ENCODE data around the gene SNAI1.
A peak's percentile ranks its signal among the peaks of the same experiment; 100 is the strongest.

SNAI1 gene

DNA sequence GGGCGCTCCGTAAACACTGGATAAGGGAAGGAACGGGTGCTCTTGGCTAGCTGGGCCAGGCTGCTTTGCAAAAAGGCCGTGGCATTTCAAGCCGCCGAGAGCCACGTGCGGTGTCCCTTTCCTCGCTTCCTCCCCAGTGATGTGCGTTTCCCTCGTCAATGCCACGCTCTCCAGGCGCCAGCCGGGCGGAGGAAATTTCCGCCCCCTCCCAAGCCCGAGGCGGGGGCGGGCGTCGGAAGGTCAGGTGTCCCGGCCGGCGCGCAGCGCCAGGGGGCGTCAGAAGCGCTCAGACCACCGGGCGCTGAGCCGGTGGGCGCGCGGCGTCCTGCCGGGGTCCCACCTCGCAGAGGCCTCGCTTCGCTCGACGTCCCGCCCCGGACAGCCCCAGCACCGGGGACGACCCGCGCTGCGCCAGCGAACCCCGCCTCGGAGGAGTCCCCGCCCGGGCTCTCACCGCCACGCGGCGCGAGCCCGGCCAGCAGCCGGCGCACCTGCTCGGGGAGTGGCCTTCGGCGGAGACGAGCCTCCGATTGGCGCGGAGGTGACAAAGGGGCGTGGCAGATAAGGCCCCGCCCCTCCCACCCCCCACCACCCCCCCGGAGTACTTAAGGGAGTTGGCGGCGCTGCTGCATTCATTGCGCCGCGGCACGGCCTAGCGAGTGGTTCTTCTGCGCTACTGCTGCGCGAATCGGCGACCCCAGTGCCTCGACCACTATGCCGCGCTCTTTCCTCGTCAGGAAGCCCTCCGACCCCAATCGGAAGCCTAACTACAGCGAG, at the start of gene SNAI1:
TSS of gene SNAI1 (plus strand) at position 635 of the 777 bp plus-strand sequence. CDS start at position 715, 80 bp downstream.
- Mint-ChIP-seq H3K4me1 (peaks cover 63% of the 10 kb centered on the region), H3K27me3 (ENCODE audit: low read depth) (peaks cover 32% of the 10 kb centered on the region), H3K27ac (peak within 1 kb of the TSS; percentile 55 to 77 (median 70)), H3K36me3 (ENCODE audit: low read depth) (peaks cover 28% of the 10 kb centered on the region), H3K9me3 (no peaks in the 10 kb centered on the region), H3K4me3 (peak within 1 kb of the TSS; percentile 96 to 100 (median 97))
- TF ChIP-seq, protein P1, sequence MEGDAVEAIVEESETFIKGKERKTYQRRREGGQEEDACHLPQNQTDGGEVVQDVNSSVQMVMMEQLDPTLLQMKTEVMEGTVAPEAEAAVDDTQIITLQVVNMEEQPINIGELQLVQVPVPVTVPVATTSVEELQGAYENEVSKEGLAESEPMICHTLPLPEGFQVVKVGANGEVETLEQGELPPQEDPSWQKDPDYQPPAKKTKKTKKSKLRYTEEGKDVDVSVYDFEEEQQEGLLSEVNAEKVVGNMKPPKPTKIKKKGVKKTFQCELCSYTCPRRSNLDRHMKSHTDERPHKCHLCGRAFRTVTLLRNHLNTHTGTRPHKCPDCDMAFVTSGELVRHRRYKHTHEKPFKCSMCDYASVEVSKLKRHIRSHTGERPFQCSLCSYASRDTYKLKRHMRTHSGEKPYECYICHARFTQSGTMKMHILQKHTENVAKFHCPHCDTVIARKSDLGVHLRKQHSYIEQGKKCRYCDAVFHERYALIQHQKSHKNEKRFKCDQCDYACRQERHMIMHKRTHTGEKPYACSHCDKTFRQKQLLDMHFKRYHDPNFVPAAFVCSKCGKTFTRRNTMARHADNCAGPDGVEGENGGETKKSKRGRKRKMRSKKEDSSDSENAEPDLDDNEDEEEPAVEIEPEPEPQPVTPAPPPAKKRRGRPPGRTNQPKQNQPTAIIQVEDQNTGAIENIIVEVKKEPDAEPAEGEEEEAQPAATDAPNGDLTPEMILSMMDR (IDR thresholded peaks at IDR 0.05; ENCODE audit: unreplicated experiment in 3 of 3), result peak; percentile 59 to 87 (median 61)

- TF ChIP-seq, protein P1 (IDR thresholded peaks at IDR 0.05; ENCODE audit: unreplicated experiment in 3 of 3), result no peak
- H3K4me1 Mint-ChIP-seq, result peaks cover 35% of the 10 kb centered on the region
- H3K27me3 Mint-ChIP-seq (ENCODE audit: low read depth), result peaks cover 3% of the 10 kb centered on the region
- H3K4me3 Mint-ChIP-seq, result peak overlapping the region; percentile 99 to 100 (median 99)
- H3K36me3 Mint-ChIP-seq (ENCODE audit: low read depth), result peaks cover 8% of the 10 kb centered on the region
- peak overlapping the region in 1 of 3 experiments; percentile 99 for H3K27ac Mint-ChIP-seq
- no peaks in the 10 kb centered on the region for H3K9me3 Mint-ChIP-seq
Measured at GRCh38 chr20:49935746-49936152, 47.0 kb upstream of the SNAI1 start.

GRCh38 chr20:49936153-49937026, 46.4 kb upstream of the SNAI1 start, which contains the start of gene RNF114:
Gene RNF114 (plus strand): TSS chr20:49936397. CDS start chr20:49936413, 16 bp downstream.
- peak within 1 kb of the TSS; percentile 81 to 99 (median 98) for H3K27ac Mint-ChIP-seq
- peaks cover 3% of the 10 kb centered on the region for H3K27me3 Mint-ChIP-seq (ENCODE audit: low read depth)

DNA sequence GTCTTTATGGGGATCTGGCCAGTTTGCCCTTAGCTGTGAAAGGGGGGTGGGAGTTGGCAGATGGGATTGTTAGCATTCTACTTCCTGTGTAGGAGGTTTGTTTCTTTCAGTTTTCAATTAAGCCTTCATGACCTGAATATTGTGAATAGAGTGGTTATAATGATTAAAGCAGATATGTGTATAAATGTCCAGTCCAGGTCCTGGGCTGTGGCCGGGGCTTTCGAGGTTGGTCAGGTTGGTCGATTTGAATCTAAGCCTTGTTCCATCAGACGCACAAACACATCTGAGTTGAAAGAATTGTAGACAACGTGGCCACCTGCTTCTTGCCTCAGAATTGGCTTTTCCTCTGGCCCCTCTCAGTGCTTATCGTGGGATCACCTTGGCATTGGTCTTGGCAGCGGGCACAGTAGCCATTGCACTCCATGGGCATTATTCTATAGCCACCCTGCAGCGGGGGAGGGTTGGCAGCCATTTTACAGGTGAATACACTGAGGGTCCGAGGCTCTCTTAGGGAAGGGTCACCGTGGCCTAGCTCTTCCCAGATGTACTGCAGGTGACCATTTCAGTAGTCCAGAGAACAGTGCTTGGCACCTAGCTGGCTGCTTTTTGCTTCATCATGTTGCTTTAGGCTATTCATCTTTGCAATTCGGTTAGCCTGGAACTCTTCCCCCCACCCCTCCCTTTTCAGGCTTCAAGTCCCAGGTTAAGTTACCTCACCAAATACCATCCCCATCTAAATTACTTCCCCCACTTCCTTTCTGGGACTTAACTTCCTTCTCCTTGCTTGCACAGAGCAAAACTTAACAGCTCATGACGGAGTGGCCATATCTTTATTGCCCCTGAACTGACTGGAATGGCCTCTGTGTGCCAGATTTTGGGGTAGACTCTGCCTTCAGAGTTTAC, 45.5 kb upstream of the SNAI1 start:
- H3K36me3 Mint-ChIP-seq (ENCODE audit: low read depth), result peaks cover 17% of the 10 kb centered on the region
- TF ChIP-seq, protein P1 (IDR thresholded peaks at IDR 0.05; ENCODE audit: unreplicated experiment in 3 of 3), result no peak

More at GRCh38 chr20:49936153-49937026, 46.4 kb upstream of the SNAI1 start, which contains the start of gene RNF114:
- TF ChIP-seq, protein P1 (IDR thresholded peaks at IDR 0.05; ENCODE audit: unreplicated experiment in 3 of 3), result no peak
- H3K4me3 Mint-ChIP-seq, result peak within 1 kb of the TSS; percentile 99 to 100 (median 99)
- H3K9me3 Mint-ChIP-seq, result no peaks in the 10 kb centered on the region
- H3K4me1 Mint-ChIP-seq, result peaks cover 41% of the 10 kb centered on the region
- H3K36me3 Mint-ChIP-seq (ENCODE audit: low read depth), result peaks cover 14% of the 10 kb centered on the region

More for the DNA sequence above, 45.5 kb upstream of the SNAI1 start:
- H3K4me1 Mint-ChIP-seq, result peaks cover 43% of the 10 kb centered on the region
- peak overlapping the region; percentile 81 to 99 (median 98) for H3K27ac Mint-ChIP-seq
- peak overlapping the region; percentile 99 to 100 (median 99) for H3K4me3 Mint-ChIP-seq
- H3K27me3 Mint-ChIP-seq (ENCODE audit: low read depth), result peaks cover 3% of the 10 kb centered on the region
- H3K9me3 Mint-ChIP-seq, result no peaks in the 10 kb centered on the region
